Activated CD4-positive, CD25-positive, alpha-beta regulatory T cell treated with anti-CD3 and anti-CD28 coated beads, Interleukin-2, amount 50 U/mL, for 16 hours (primary cell): ENCODE data around the gene PDZRN3.

Experiments
- DNase-seq: peaks from one replicate; pipeline ENCODE4 v3.0.0-alpha.2; 2020; ENCODE audit warnings: low read depth, low spot score

PDZRN3 gene

GRCh38 chr3:73623346-73623745, 1.4 kb downstream of the PDZRN3 start:
- no peak for DNase-seq

- no peak for DNase-seq
These were observed 2.5 kb downstream of the PDZRN3 start for GRCh38 chr3:73622091-73622805.

- no peak for DNase-seq
These were observed 3.4 kb downstream of the PDZRN3 start for GRCh38 chr3:73621388-73621787.

GRCh38 chr3:73618461-73618860, 6.3 kb downstream of the PDZRN3 start:
- no peak for DNase-seq

GRCh38 chr3:73616056-73616455, 8.7 kb downstream of the PDZRN3 start:
- DNase-seq, result no peak

- no peak for DNase-seq
These were observed 10.3 kb downstream of the PDZRN3 start for GRCh38 chr3:73614419-73614818.

GRCh38 chr3:73611176-73611575, 13.6 kb downstream of the PDZRN3 start:
- DNase-seq, result no peak

- no peak for DNase-seq
These were observed 14.2 kb downstream of the PDZRN3 start for GRCh38 chr3:73610493-73610892.

GRCh38 chr3:73609655-73610054, 15.1 kb downstream of the PDZRN3 start:
- DNase-seq, result no peak

GRCh38 chr3:73609315-73609641, 15.5 kb downstream of the PDZRN3 start:
- DNase-seq, result no peak

GRCh38 chr3:73608456-73609314, 16.1 kb downstream of the PDZRN3 start:
- DNase-seq, result no peak

- no peak for DNase-seq
These were observed 18.9 kb downstream of the PDZRN3 start for GRCh38 chr3:73605861-73606260.

- DNase-seq, result no peak
These were observed 19.3 kb downstream of the PDZRN3 start for GRCh38 chr3:73605412-73605811.

- no peak for DNase-seq
These were observed 20.3 kb downstream of the PDZRN3 start for GRCh38 chr3:73604451-73604850.

- DNase-seq, result no peak
These were observed 21.0 kb downstream of the PDZRN3 start for GRCh38 chr3:73603762-73604171.

- no peak for DNase-seq
These were observed 22.6 kb downstream of the PDZRN3 start for GRCh38 chr3:73602170-73602569.

GRCh38 chr3:73601481-73601880, 23.3 kb downstream of the PDZRN3 start:
- no peak for DNase-seq

- no peak for DNase-seq
These were observed 23.7 kb downstream of the PDZRN3 start for GRCh38 chr3:73601011-73601410.

- DNase-seq, result no peak
These were observed 24.3 kb downstream of the PDZRN3 start for GRCh38 chr3:73600293-73600938.

GRCh38 chr3:73599605-73600004, 25.1 kb downstream of the PDZRN3 start:
- DNase-seq, result no peak

GRCh38 chr3:73597476-73597875, 27.3 kb downstream of the PDZRN3 start:
- no peak for DNase-seq
